Measurements from ENCODE around the gene MIPOL1.
A peak's percentile ranks its signal among the peaks of the same experiment; 100 is the strongest.
"Not testable (repeated sequence)": the region's sequence is repeated elsewhere in the genome, so short reads cannot be mapped to it uniquely, and the experiment has no call there.

The MIPOL1 gene

DNA sequence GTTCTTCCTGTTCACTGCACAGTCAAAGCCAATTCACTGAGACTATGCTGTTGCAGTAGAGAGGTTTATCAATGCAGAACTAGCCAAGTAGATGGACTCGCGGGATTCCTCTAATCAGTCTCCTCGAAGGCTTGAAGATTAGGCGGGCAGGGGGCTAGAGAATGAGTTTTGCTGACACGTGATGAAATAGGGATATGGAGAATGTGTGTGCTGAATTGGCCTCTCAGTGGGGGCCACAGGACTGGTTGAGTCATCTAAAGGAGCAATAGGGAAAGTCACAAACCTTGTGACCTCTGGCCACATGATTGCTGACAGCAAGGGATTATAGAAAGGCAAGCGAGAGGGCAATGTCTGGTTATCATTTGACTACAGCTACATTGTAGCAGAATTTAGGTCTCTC, 12.7 kb downstream of the MIPOL1 start:
- no peak for DNase-seq (ENCODE audit: low read depth)
- in situ Hi-C loops (cut with HindIII; ENCODE audit: low sequenced_read_pairs) = no loop called here
- no peak overlapping the region for H3K4me3 ChIP-seq (ENCODE audit: low read depth, low read length)
- TF ChIP-seq, protein P1, sequence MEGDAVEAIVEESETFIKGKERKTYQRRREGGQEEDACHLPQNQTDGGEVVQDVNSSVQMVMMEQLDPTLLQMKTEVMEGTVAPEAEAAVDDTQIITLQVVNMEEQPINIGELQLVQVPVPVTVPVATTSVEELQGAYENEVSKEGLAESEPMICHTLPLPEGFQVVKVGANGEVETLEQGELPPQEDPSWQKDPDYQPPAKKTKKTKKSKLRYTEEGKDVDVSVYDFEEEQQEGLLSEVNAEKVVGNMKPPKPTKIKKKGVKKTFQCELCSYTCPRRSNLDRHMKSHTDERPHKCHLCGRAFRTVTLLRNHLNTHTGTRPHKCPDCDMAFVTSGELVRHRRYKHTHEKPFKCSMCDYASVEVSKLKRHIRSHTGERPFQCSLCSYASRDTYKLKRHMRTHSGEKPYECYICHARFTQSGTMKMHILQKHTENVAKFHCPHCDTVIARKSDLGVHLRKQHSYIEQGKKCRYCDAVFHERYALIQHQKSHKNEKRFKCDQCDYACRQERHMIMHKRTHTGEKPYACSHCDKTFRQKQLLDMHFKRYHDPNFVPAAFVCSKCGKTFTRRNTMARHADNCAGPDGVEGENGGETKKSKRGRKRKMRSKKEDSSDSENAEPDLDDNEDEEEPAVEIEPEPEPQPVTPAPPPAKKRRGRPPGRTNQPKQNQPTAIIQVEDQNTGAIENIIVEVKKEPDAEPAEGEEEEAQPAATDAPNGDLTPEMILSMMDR (IDR thresholded peaks at IDR 0.05; ENCODE audit: low read depth, low read length, missing control alignments) = no peak

DNA sequence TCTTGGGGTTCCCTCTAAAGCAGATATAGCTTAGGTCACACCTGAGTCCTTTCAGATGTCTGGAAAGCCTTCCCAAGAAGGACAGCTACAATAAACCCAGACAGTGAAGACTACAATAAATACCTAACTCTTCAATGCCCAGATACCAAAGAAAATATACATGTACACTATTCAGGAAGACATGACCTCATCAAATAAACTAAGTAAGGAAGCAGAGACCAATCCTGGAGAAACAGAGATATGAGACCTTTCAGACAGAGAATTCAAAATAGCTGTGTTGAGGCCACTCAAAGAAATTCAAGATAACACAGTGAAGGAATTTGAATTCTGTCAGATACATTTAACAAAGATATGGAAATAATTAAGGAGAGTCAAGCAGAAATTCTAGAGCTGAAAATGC, 15.3 kb downstream of the MIPOL1 start:
- TF ChIP-seq, protein P1 (IDR thresholded peaks at IDR 0.05; ENCODE audit: low read depth, low read length, missing control alignments) = no peak
- H3K4me3 ChIP-seq (ENCODE audit: low read depth, low read length) = no peak overlapping the region
- DNase-seq (ENCODE audit: low read depth) = no peak
- in situ Hi-C loops (cut with HindIII; ENCODE audit: low sequenced_read_pairs) = no loop called here

DNA sequence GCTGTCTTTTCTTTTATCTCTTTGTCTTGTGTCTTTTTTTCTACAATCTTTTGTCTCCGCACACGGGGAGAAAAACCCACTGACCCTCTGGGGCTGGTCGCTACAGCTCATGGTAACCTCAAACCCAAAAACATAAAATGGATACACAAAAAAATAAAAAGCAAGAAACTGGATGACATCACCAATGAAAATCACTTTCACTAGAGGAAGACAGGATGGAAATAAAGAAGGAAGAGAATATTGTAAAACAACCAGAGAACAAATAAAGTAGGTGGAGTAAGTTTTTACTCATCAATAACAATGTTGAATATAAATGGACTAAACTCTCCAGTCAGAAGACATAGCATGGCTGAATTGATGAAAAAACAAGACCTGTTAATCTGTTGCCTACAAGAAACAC, 17.6 kb downstream of the MIPOL1 start:
- in situ Hi-C loops (cut with HindIII; ENCODE audit: low sequenced_read_pairs) = no loop called here
- TF ChIP-seq, protein P1 (IDR thresholded peaks at IDR 0.05; ENCODE audit: low read depth, low read length, missing control alignments) = no peak
- no peak for DNase-seq (ENCODE audit: low read depth)
- no peak overlapping the region for H3K4me3 ChIP-seq (ENCODE audit: low read depth, low read length)

DNA sequence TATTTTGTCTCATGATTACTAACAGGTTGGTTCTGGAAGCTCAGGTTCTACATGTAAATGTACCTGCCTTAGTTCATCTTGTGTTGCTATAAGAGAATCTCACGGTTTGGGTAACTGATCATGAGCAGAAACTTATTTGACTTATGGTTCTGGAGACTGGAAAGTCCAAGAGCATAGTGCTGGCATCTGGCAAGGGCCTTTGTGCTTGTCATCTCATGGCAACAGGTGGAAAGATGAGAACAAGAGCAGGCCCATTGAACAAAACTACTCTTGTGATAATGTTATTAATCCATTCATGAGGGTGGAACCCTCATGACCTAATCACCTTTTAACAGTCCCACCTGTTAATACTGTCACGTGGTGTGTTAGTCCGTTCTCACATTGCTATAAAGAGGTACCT, 23.3 kb downstream of the MIPOL1 start:
- no peak for DNase-seq (ENCODE audit: low read depth)
- H3K4me3 ChIP-seq (ENCODE audit: low read depth, low read length) = no peak overlapping the region
- in situ Hi-C loops (cut with HindIII; ENCODE audit: low sequenced_read_pairs) = no loop called here
- TF ChIP-seq, protein P1 (IDR thresholded peaks at IDR 0.05; ENCODE audit: low read depth, low read length, missing control alignments) = no peak

DNA sequence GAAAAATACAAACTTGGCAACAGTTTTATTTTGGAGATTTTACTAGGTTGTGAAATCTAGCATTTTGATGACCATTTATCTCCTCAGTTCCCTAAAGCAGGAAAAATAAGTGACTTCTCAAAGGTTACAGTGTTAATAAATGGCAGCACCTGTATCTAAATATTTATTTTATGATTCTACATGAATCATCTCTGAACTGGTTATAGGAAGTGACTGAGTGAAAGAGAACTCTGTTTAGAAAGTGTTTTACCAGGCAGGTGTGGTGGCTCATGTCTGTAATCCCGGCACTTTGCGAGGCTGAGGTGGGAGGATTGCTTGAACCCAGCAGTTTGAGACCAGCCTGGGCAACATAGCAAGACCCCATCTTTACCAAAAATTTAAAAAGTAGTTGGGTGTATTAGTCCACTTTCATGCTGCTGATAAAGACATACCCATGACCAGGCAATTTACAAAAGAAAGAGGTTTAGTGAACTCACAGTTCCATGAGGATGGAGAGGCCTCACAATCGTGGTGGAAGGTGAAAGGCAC, 26.3 kb downstream of the MIPOL1 start:
- H3K4me3 ChIP-seq (ENCODE audit: low read depth, low read length) = no peak overlapping the region
- TF ChIP-seq, protein P1 (IDR thresholded peaks at IDR 0.05; ENCODE audit: low read depth, low read length, missing control alignments) = no peak
- in situ Hi-C loops (cut with HindIII; ENCODE audit: low sequenced_read_pairs) = no loop called here
- DNase-seq (ENCODE audit: low read depth) = no peak

DNA sequence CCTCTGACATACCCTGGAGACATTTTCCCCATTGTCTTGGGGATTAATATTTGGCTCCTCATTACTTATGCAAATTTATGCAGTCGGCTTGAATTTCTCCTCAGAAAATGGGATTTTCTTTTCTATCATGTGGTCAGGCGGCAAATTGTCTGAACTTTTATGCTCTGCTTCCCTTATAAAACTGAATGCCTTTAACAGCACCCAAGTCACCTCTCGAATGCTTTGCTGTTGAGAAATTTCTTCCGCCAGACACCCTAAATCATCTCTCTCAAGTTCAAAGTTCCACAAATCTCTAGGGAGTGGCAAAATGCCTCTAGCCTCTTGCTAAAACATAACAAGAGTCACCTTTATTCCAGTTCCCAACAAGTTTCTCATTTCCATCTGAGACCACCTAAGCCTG, 27.9 kb downstream of the MIPOL1 start:
- DNase-seq (ENCODE audit: low read depth); in situ Hi-C loops (cut with HindIII; ENCODE audit: low sequenced_read_pairs); H3K4me3 ChIP-seq (ENCODE audit: low read depth, low read length): not testable (repeated sequence)

DNA sequence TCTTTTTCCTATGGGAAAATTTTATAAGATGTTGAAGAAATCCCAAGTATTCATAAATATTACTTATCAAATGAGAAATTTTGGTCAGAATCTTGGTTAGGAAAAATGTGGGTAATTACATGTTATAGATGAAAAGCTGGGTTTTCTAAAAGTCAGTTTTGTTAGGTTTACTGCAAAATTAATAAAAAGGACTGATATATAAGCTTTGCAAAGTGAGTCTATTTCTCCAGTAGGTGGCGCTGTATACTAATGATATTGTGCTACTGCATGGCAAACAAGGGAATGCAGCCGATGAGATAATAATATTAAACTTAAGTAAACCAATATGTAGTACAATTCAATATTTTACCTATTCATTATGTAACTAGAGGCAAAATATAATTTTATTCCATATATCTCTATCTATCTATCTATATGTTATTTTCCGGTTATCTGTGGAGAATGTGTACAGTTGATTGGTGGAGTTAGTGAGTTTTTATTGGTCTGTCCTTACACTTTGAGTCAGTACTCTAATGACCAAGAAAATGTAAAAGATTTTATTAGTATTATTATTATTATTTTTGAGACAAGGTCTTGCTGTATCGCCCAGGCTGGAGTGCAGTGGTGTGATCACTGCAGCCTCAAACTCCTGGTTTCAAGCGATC, 32.9 kb downstream of the MIPOL1 start:
- TF ChIP-seq, protein P1 (IDR thresholded peaks at IDR 0.05; ENCODE audit: low read depth, low read length, missing control alignments) = peak; percentile 61
- peak; percentile 60 for DNase-seq (ENCODE audit: low read depth)
- H3K4me3 ChIP-seq (ENCODE audit: low read depth, low read length) = no peak overlapping the region
- in situ Hi-C loops (cut with HindIII; ENCODE audit: low sequenced_read_pairs) = no loop called here
